Ishikawa (cell line): ENCODE measurements around the gene F13B.

ENCODE experiments used
- CEBPB ChIP-seq: IDR thresholded peaks from 2 replicates; pipeline ENCODE4 v1.6.1; 2012
- CREB1 ChIP-seq: IDR thresholded peaks from 2 replicates; pipeline ENCODE4 v1.6.1; 2012; ENCODE audit warnings: low read depth
- EGR1 ChIP-seq: IDR thresholded peaks from 2 replicates; pipeline ENCODE4 v1.6.1; 2012
- EP300 ChIP-seq: IDR thresholded peaks from 2 replicates; pipeline ENCODE4 v1.6.1; 2012; ENCODE audit warnings: borderline replicate concordance
- NFIC ChIP-seq: IDR thresholded peaks from 2 replicates; pipeline ENCODE4 v1.6.1; 2012
- RAD21 ChIP-seq: IDR thresholded peaks from 2 replicates; pipeline ENCODE4 v1.6.1; 2012; ENCODE audit warnings: low read depth
- REST ChIP-seq: IDR thresholded peaks from 2 replicates; pipeline ENCODE4 v1.6.1; 2012; ENCODE audit warnings: low read depth, mild to moderate bottlenecking
- TAF1 ChIP-seq: IDR thresholded peaks from 2 replicates; pipeline ENCODE4 v1.6.1; 2012; ENCODE audit warnings: low read depth, mild to moderate bottlenecking
- TEAD4 ChIP-seq: IDR thresholded peaks from 2 replicates; pipeline ENCODE4 v1.6.1; 2012
- USF1 ChIP-seq: IDR thresholded peaks from 2 replicates; pipeline ENCODE4 v1.6.1; 2012
- YY1 ChIP-seq: IDR thresholded peaks from 2 replicates; pipeline ENCODE4 v1.6.1; 2012; ENCODE audit warnings: low read depth
- ZBTB7A ChIP-seq: IDR thresholded peaks from 2 replicates; pipeline ENCODE4 v1.6.1; 2012; ENCODE audit warnings: low read depth
- TF ChIP-seq, protein P1 (sequence below): IDR thresholded peaks from 2 replicates; pipeline ENCODE4 v1.6.1; 2012

- TF ChIP-seq EP300 (no peak), REST (no peak), TAF1 (no peak), CEBPB (no peak), YY1 (no peak), RAD21 (no peak), CREB1 (no peak), EGR1 (no peak), ZBTB7A (no peak), USF1 (no peak), TEAD4 (no peak), NFIC (no peak)
- TF ChIP-seq, protein P1, sequence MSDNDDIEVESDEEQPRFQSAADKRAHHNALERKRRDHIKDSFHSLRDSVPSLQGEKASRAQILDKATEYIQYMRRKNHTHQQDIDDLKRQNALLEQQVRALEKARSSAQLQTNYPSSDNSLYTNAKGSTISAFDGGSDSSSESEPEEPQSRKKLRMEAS, result no peak
These were observed 37.3 kb downstream of the F13B start for GRCh38 chr1:197029749-197030148.
